Measurements from ENCODE around the gene HS1BP3. TPM values are rescaled to one million over a fixed set of nuclear protein-coding genes. Genes with fewer than 3 reads are reported as not detected.
A peak's percentile ranks its signal among the peaks of the same experiment; 100 is the strongest.

HS1BP3 gene
- total and polyA plus RNA-seq, 2 donors (not counting 3 experiments of a cell fraction or from before 2014, with no cell fraction given): 27.4 to 33.1 TPM

DNA sequence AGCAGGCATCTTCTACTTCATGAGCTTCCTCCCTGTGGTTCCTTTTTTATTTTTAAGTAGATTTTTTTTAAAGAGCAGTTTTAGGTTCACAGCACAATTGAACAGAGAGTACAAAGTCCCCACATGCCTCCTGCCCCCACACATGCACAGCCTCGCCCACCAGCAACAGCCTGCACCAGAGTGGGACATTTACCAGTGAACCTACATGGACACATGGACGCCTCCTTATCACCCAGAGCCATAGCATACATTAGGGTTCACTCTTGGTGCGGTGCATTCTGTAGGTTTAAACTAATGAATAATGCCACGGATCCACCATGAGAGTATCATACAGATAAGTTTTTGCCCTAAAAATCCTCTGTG, 40.9 kb downstream of the HS1BP3 start:
- H2AFZ ChIP-seq (ENCODE audit: low read depth, low read length): no peak overlapping the region
- TF ChIP-seq FOS (IDR thresholded peaks at IDR 0.05; ENCODE audit: borderline replicate concordance, insufficient read depth, low read length) (no peak), EZH2 (IDR thresholded peaks at IDR 0.05; ENCODE audit: borderline replicate concordance, low read depth, low read length, severe bottlenecking) (no peak), JUN (IDR thresholded peaks at IDR 0.05; ENCODE audit: borderline replicate concordance, insufficient read depth, insufficient read length, low read depth) (no peak), MYC (IDR thresholded peaks at IDR 0.05; ENCODE audit: low read depth, low read length) (no peak)
- TF ChIP-seq, protein P1, sequence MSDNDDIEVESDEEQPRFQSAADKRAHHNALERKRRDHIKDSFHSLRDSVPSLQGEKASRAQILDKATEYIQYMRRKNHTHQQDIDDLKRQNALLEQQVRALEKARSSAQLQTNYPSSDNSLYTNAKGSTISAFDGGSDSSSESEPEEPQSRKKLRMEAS (IDR thresholded peaks at IDR 0.05; ENCODE audit: insufficient read depth, insufficient read length): no peak
- BruUV-seq (replicated peaks): no TSS peak
- no peak for FAIRE-seq
- H3K4me2 ChIP-seq (ENCODE audit: insufficient read depth, low read length): no peak overlapping the region
- no peaks in the 10 kb centered on the region for H3K36me3 ChIP-seq (ENCODE audit: control insufficient read depth in 2 of 2, extremely low read depth in 1 of 2, insufficient read depth in 2 of 2, low read length in 2 of 2)
- ChIA-PET POLR2A (no interaction called here), CTCF (interaction anchor here (1.7 to 5.2 kb wide), 2 partner anchors 11 to 13 kb away, joined by 5 to 15 read pairs; no protein-coding TSS in a partner anchor)
- no peaks in the 10 kb centered on the region for H3K9me1 ChIP-seq (replicated peaks; ENCODE audit: control insufficient read depth, extremely low read depth, insufficient read depth, low read length)
- DNase-seq (ENCODE audit: low read depth, low spot score): no peak
- H3K9ac ChIP-seq (replicated peaks; ENCODE audit: extremely low read depth, insufficient read depth, low read length): no peak overlapping the region
- no peaks in the 10 kb centered on the region for H4K20me1 ChIP-seq (replicated peaks; ENCODE audit: control insufficient read depth, extremely low read depth, insufficient read depth, low read length)
- intact Hi-C loops (cut with micrococcal nuclease) (loop anchor here (2.0 kb wide), 1 partner anchor 95 kb away; no protein-coding TSS in a partner anchor), dilution Hi-C loops (cut with MboI; ENCODE audit: extremely low pct_ligation_motif_present, low sequenced_read_pairs) (no loop called here)
- no peak overlapping the region for H3K4me3 ChIP-seq (replicated peaks in 1 of 3; ENCODE audit: insufficient read depth in 1 of 3, low read depth in 1 of 3, low read length in 3 of 3)
- no peaks in the 10 kb centered on the region for H3K79me2 ChIP-seq (ENCODE audit: control insufficient read depth, insufficient read depth, low read length)
- no peaks in the 10 kb centered on the region for H3K27me3 ChIP-seq (ENCODE audit: control insufficient read depth in 2 of 2, insufficient read depth in 2 of 2, low read length in 2 of 2)
- H3K9me3 ChIP-seq (replicated peaks; ENCODE audit: control insufficient read depth, insufficient read depth, low read length): no peaks in the 10 kb centered on the region
- H3K4me1 ChIP-seq (ENCODE audit: control insufficient read depth, extremely low read depth, insufficient read depth, low read length): peaks cover 23% of the 10 kb centered on the region
- H3K27ac ChIP-seq (ENCODE audit: insufficient read depth, low read depth, low read length): no peak overlapping the region

GRCh38 chr2:20609349-20609994, 41.4 kb downstream of the HS1BP3 start:
- Histone ChIP-seq H3K27me3 (ENCODE audit: control insufficient read depth in 2 of 2, insufficient read depth in 2 of 2, low read length in 2 of 2) (no peaks in the 10 kb centered on the region), H2AFZ (ENCODE audit: low read depth, low read length) (no peak overlapping the region), H3K4me2 (ENCODE audit: insufficient read depth, low read length) (no peak overlapping the region), H3K36me3 (ENCODE audit: control insufficient read depth in 2 of 2, extremely low read depth in 1 of 2, insufficient read depth in 2 of 2, low read length in 2 of 2) (no peaks in the 10 kb centered on the region), H4K20me1 (replicated peaks; ENCODE audit: control insufficient read depth, extremely low read depth, insufficient read depth, low read length) (no peaks in the 10 kb centered on the region), H3K27ac (ENCODE audit: insufficient read depth, low read depth, low read length) (no peak overlapping the region), H3K9me3 (replicated peaks; ENCODE audit: control insufficient read depth, insufficient read depth, low read length) (no peaks in the 10 kb centered on the region), H3K9ac (replicated peaks; ENCODE audit: extremely low read depth, insufficient read depth, low read length) (no peak overlapping the region), H3K4me1 (ENCODE audit: control insufficient read depth, extremely low read depth, insufficient read depth, low read length) (peaks cover 26% of the 10 kb centered on the region), H3K4me3 (replicated peaks in 1 of 3; ENCODE audit: insufficient read depth in 1 of 3, low read depth in 1 of 3, low read length in 3 of 3) (no peak overlapping the region), H3K9me1 (replicated peaks; ENCODE audit: control insufficient read depth, extremely low read depth, insufficient read depth, low read length) (no peaks in the 10 kb centered on the region), H3K79me2 (ENCODE audit: control insufficient read depth, insufficient read depth, low read length) (no peaks in the 10 kb centered on the region)
- dilution Hi-C loops (cut with MboI; ENCODE audit: extremely low pct_ligation_motif_present, low sequenced_read_pairs): no loop called here
- ChIA-PET CTCF (interaction anchor here (1.1 to 5.2 kb wide), 3 partner anchors 9 to 12 kb away, joined by 5 to 15 read pairs (median 5); no protein-coding TSS in a partner anchor), POLR2A (interaction anchor here (0.6 kb wide), 1 partner anchor 92 kb away, joined by 3 read pairs; no protein-coding TSS in a partner anchor)
- FAIRE-seq: no peak
- DNase-seq (ENCODE audit: low read depth, low spot score): peak; percentile 26
- intact Hi-C loops (cut with micrococcal nuclease): no loop called here
- BruUV-seq (replicated peaks): no TSS peak
- TF ChIP-seq EZH2 (IDR thresholded peaks at IDR 0.05; ENCODE audit: borderline replicate concordance, low read depth, low read length, severe bottlenecking) (no peak), POLR2AphosphoS5 (IDR thresholded peaks at IDR 0.05; ENCODE audit: insufficient read depth, low read depth, low read length) (no peak), MYC (IDR thresholded peaks at IDR 0.05; ENCODE audit: low read depth, low read length) (no peak), JUN (IDR thresholded peaks at IDR 0.05; ENCODE audit: borderline replicate concordance, insufficient read depth, insufficient read length, low read depth) (no peak), GATA2 (IDR thresholded peaks at IDR 0.05; ENCODE audit: insufficient read depth, insufficient read length, low read depth, low read length) (no peak), FOS (IDR thresholded peaks at IDR 0.05; ENCODE audit: borderline replicate concordance, insufficient read depth, low read length) (no peak), POLR2A (IDR thresholded peaks at IDR 0.05; ENCODE audit: low read depth, low read length) (no peak)
- TF ChIP-seq, protein P2, sequence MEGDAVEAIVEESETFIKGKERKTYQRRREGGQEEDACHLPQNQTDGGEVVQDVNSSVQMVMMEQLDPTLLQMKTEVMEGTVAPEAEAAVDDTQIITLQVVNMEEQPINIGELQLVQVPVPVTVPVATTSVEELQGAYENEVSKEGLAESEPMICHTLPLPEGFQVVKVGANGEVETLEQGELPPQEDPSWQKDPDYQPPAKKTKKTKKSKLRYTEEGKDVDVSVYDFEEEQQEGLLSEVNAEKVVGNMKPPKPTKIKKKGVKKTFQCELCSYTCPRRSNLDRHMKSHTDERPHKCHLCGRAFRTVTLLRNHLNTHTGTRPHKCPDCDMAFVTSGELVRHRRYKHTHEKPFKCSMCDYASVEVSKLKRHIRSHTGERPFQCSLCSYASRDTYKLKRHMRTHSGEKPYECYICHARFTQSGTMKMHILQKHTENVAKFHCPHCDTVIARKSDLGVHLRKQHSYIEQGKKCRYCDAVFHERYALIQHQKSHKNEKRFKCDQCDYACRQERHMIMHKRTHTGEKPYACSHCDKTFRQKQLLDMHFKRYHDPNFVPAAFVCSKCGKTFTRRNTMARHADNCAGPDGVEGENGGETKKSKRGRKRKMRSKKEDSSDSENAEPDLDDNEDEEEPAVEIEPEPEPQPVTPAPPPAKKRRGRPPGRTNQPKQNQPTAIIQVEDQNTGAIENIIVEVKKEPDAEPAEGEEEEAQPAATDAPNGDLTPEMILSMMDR (IDR thresholded peaks at IDR 0.05; ENCODE audit: extremely low read depth in 1 of 2, insufficient read depth in 1 of 2, low read depth in 1 of 2, low read length in 2 of 2): no peak
